ENCODE data around the gene NFIA.
"Not testable (repeated sequence)": the region's sequence is repeated elsewhere in the genome, so short reads cannot be mapped to it uniquely, and the experiment has no call there.

Gene NFIA

DNA sequence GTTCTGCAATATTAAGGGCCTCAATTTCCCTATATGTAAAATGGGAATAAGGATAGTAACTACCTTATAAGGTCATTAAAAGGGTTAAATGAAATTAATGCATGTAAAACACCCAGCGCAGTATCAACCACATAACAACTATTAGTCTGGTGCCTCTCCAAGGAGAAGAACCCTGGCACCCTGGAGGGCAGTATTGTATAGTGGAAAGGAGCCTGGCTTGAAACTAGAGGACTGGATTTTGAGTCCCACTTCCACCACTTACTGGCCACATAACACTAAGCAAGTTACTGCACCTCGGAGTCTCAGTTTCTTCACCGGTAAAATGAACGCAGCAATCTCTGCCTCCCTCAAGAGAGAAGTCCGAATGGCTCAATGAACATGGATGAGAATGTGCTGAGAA lies 385.5 kb downstream of the NFIA start:
- not testable (repeated sequence) for H4K8ac ChIP-seq (ENCODE audit: low read depth, low read length); H3K27ac ChIP-seq (replicated peaks; ENCODE audit: low read length); H3K4ac ChIP-seq (ENCODE audit: low read length); H2BK5ac ChIP-seq (ENCODE audit: low read length); H3K27me3 ChIP-seq (ENCODE audit: control insufficient read depth in 3 of 3, insufficient read depth in 3 of 3, low read depth in 1 of 3, low read length in 3 of 3); H3K14ac ChIP-seq (ENCODE audit: low read length); H3K4me1 ChIP-seq (ENCODE audit: control insufficient read depth in 2 of 2, insufficient read depth in 1 of 2, low read depth in 1 of 2, low read length in 2 of 2); H3K23ac ChIP-seq (ENCODE audit: low read depth, low read length, poor library complexity); H2BK15ac ChIP-seq (ENCODE audit: low read length); H3K9ac ChIP-seq (ENCODE audit: low read depth, low read length, poor library complexity); H3K79me1 ChIP-seq (ENCODE audit: low read depth, low read length); H3K4me3 ChIP-seq (ENCODE audit: low read length in 2 of 2); H3K9me3 ChIP-seq (replicated peaks in 1 of 2; ENCODE audit: control insufficient read depth in 2 of 2, insufficient read depth in 1 of 2, low read depth in 1 of 2, low read length in 2 of 2); H3K36me3 ChIP-seq (replicated peaks in 1 of 2; ENCODE audit: control insufficient read depth in 2 of 2, insufficient read depth in 2 of 2, low read length in 2 of 2); H3K18ac ChIP-seq (ENCODE audit: low read length); H2AK5ac ChIP-seq (ENCODE audit: low read depth, low read length); H4K91ac ChIP-seq (ENCODE audit: low read depth, low read length, poor library complexity); H2BK12ac ChIP-seq (ENCODE audit: low read length); DNase-seq (ENCODE audit: low spot score); H3K4me2 ChIP-seq (ENCODE audit: insufficient read depth, low read length, poor library complexity, severe bottlenecking); H2BK120ac ChIP-seq (ENCODE audit: low read depth, low read length); H2AFZ ChIP-seq (ENCODE audit: low read length)
- WGBS, 2 donors (ENCODE audit: extremely low coverage in 2 of 2, insufficient read length in 2 of 2, insufficient replicate concordance in 1 of 2): no CpG with 5 or more reads among the region's 5 CpGs

GRCh38 chr1:61469365-61469764 lies 387.0 kb downstream of the NFIA start:
- WGBS, 2 donors (ENCODE audit: extremely low coverage in 2 of 2, insufficient read length in 2 of 2, insufficient replicate concordance in 1 of 2): no CpG with 5 or more reads among the region's 1 CpG
- no peak overlapping the region for H4K91ac ChIP-seq (ENCODE audit: low read depth, low read length, poor library complexity)
- no peak overlapping the region for H4K8ac ChIP-seq (ENCODE audit: low read depth, low read length)
- no peak overlapping the region for H3K18ac ChIP-seq (ENCODE audit: low read length)
- H3K36me3 ChIP-seq (replicated peaks in 1 of 2; ENCODE audit: control insufficient read depth in 2 of 2, insufficient read depth in 2 of 2, low read length in 2 of 2): no peaks in the 10 kb centered on the region
- no peak overlapping the region for H3K4ac ChIP-seq (ENCODE audit: low read length)
- no peak overlapping the region for H2AK5ac ChIP-seq (ENCODE audit: low read depth, low read length)
- no peaks in the 10 kb centered on the region for H3K79me1 ChIP-seq (ENCODE audit: low read depth, low read length)
- H3K4me2 ChIP-seq (ENCODE audit: insufficient read depth, low read length, poor library complexity, severe bottlenecking): no peak overlapping the region
- H3K9ac ChIP-seq (ENCODE audit: low read depth, low read length, poor library complexity): no peak overlapping the region
- H3K23ac ChIP-seq (ENCODE audit: low read depth, low read length, poor library complexity): no peak overlapping the region
- no peaks in the 10 kb centered on the region for H3K9me3 ChIP-seq (replicated peaks in 1 of 2; ENCODE audit: control insufficient read depth in 2 of 2, insufficient read depth in 1 of 2, low read depth in 1 of 2, low read length in 2 of 2)
- no peak for DNase-seq (ENCODE audit: low spot score)
- no peak overlapping the region for H2BK15ac ChIP-seq (ENCODE audit: low read length)
- no peak overlapping the region for H3K4me3 ChIP-seq (ENCODE audit: low read length in 2 of 2)
- H2AFZ ChIP-seq (ENCODE audit: low read length): no peak overlapping the region
- H2BK120ac ChIP-seq (ENCODE audit: low read depth, low read length): no peak overlapping the region
- no peaks in the 10 kb centered on the region for H3K4me1 ChIP-seq (ENCODE audit: control insufficient read depth in 2 of 2, insufficient read depth in 1 of 2, low read depth in 1 of 2, low read length in 2 of 2)
- H2BK12ac ChIP-seq (ENCODE audit: low read length): no peak overlapping the region
- H3K14ac ChIP-seq (ENCODE audit: low read length): no peak overlapping the region
- H3K27ac ChIP-seq (replicated peaks; ENCODE audit: low read length): no peak overlapping the region
- no peaks in the 10 kb centered on the region for H3K27me3 ChIP-seq (ENCODE audit: control insufficient read depth in 3 of 3, insufficient read depth in 3 of 3, low read depth in 1 of 3, low read length in 3 of 3)
- H2BK5ac ChIP-seq (ENCODE audit: low read length): no peak overlapping the region

GRCh38 chr1:61472876-61473275 lies 390.5 kb downstream of the NFIA start:
- whole genome bisulfite sequencing, 2 donors (ENCODE audit: extremely low coverage in 2 of 2, insufficient read length in 2 of 2, insufficient replicate concordance in 1 of 2): no CpG with 5 or more reads among the region's 3 CpGs
- Histone ChIP-seq H3K9ac (ENCODE audit: low read depth, low read length, poor library complexity) (no peak overlapping the region), H3K14ac (ENCODE audit: low read length) (no peak overlapping the region), H3K4me3 (ENCODE audit: low read length in 2 of 2) (no peak overlapping the region), H2BK15ac (ENCODE audit: low read length) (no peak overlapping the region), H2BK120ac (ENCODE audit: low read depth, low read length) (no peak overlapping the region), H3K36me3 (replicated peaks in 1 of 2; ENCODE audit: control insufficient read depth in 2 of 2, insufficient read depth in 2 of 2, low read length in 2 of 2) (no peaks in the 10 kb centered on the region), H4K91ac (ENCODE audit: low read depth, low read length, poor library complexity) (no peak overlapping the region), H3K27me3 (ENCODE audit: control insufficient read depth in 3 of 3, insufficient read depth in 3 of 3, low read depth in 1 of 3, low read length in 3 of 3) (no peaks in the 10 kb centered on the region), H3K9me3 (replicated peaks in 1 of 2; ENCODE audit: control insufficient read depth in 2 of 2, insufficient read depth in 1 of 2, low read depth in 1 of 2, low read length in 2 of 2) (no peaks in the 10 kb centered on the region), H3K18ac (ENCODE audit: low read length) (no peak overlapping the region), H2BK5ac (ENCODE audit: low read length) (no peak overlapping the region), H3K79me1 (ENCODE audit: low read depth, low read length) (no peaks in the 10 kb centered on the region), H2AFZ (ENCODE audit: low read length) (no peak overlapping the region), H2BK12ac (ENCODE audit: low read length) (no peak overlapping the region), H3K4ac (ENCODE audit: low read length) (no peak overlapping the region), H2AK5ac (ENCODE audit: low read depth, low read length) (no peak overlapping the region), H3K23ac (ENCODE audit: low read depth, low read length, poor library complexity) (no peak overlapping the region), H3K27ac (replicated peaks; ENCODE audit: low read length) (no peak overlapping the region), H3K4me1 (ENCODE audit: control insufficient read depth in 2 of 2, insufficient read depth in 1 of 2, low read depth in 1 of 2, low read length in 2 of 2) (peaks cover 0 to 2% of the 10 kb centered on the region in 2 donors), H3K4me2 (ENCODE audit: insufficient read depth, low read length, poor library complexity, severe bottlenecking) (no peak overlapping the region), H4K8ac (ENCODE audit: low read depth, low read length) (no peak overlapping the region)
- DNase-seq (ENCODE audit: low spot score): no peak

GRCh38 chr1:61474269-61474817 lies 392.0 kb downstream of the NFIA start:
- H3K23ac ChIP-seq (ENCODE audit: low read depth, low read length, poor library complexity): no peak overlapping the region
- no peak for DNase-seq (ENCODE audit: low spot score)
- no peak overlapping the region for H3K27ac ChIP-seq (replicated peaks; ENCODE audit: low read length)
- no peak overlapping the region for H2AK5ac ChIP-seq (ENCODE audit: low read depth, low read length)
- no peak overlapping the region for H3K9ac ChIP-seq (ENCODE audit: low read depth, low read length, poor library complexity)
- H2AFZ ChIP-seq (ENCODE audit: low read length): no peak overlapping the region
- H2BK15ac ChIP-seq (ENCODE audit: low read length): no peak overlapping the region
- no peaks in the 10 kb centered on the region for H3K27me3 ChIP-seq (ENCODE audit: control insufficient read depth in 3 of 3, insufficient read depth in 3 of 3, low read depth in 1 of 3, low read length in 3 of 3)
- H3K79me1 ChIP-seq (ENCODE audit: low read depth, low read length): no peaks in the 10 kb centered on the region
- H4K8ac ChIP-seq (ENCODE audit: low read depth, low read length): no peak overlapping the region
- peaks cover 0 to 2% of the 10 kb centered on the region in 2 donors for H3K4me1 ChIP-seq (ENCODE audit: control insufficient read depth in 2 of 2, insufficient read depth in 1 of 2, low read depth in 1 of 2, low read length in 2 of 2)
- no peaks in the 10 kb centered on the region for H3K36me3 ChIP-seq (replicated peaks in 1 of 2; ENCODE audit: control insufficient read depth in 2 of 2, insufficient read depth in 2 of 2, low read length in 2 of 2)
- H3K4me3 ChIP-seq (ENCODE audit: low read length in 2 of 2): no peak overlapping the region
- no peak overlapping the region for H3K14ac ChIP-seq (ENCODE audit: low read length)
- WGBS, 2 donors (ENCODE audit: extremely low coverage in 2 of 2, insufficient read length in 2 of 2, insufficient replicate concordance in 1 of 2): no CpG with 5 or more reads among the region's 4 CpGs
- no peak overlapping the region for H3K4me2 ChIP-seq (ENCODE audit: insufficient read depth, low read length, poor library complexity, severe bottlenecking)
- no peak overlapping the region for H2BK5ac ChIP-seq (ENCODE audit: low read length)
- no peaks in the 10 kb centered on the region for H3K9me3 ChIP-seq (replicated peaks in 1 of 2; ENCODE audit: control insufficient read depth in 2 of 2, insufficient read depth in 1 of 2, low read depth in 1 of 2, low read length in 2 of 2)
- H3K18ac ChIP-seq (ENCODE audit: low read length): no peak overlapping the region
- no peak overlapping the region for H4K91ac ChIP-seq (ENCODE audit: low read depth, low read length, poor library complexity)
- H3K4ac ChIP-seq (ENCODE audit: low read length): no peak overlapping the region
- no peak overlapping the region for H2BK120ac ChIP-seq (ENCODE audit: low read depth, low read length)
- H2BK12ac ChIP-seq (ENCODE audit: low read length): no peak overlapping the region
